HL-60 (cell line): ENCODE data around the gene STH.
"Not testable (repeated sequence)": the region's sequence is repeated elsewhere in the genome, so short reads cannot be mapped to it uniquely, and the experiment has no call there.

ENCODE experiments used
- DNase-seq, 2 experiments: peaks; one replicate each; pipeline ENCODE4 v3.0.0-alpha.2; 2010 to 2020; ENCODE audit warnings: low read depth in 1 of 2, low spot score in 1 of 2
- H3K27ac ChIP-seq: fragments of 250-450 bp; sonication (Bioruptor Pico); replicated peaks from 2 replicates; pipeline ENCODE4 v1.5.1; 2020; ENCODE audit warnings: mild to moderate bottlenecking, moderate library complexity
- H3K27me3 ChIP-seq: fragments of 250-450 bp; sonication (Bioruptor Pico); 2 replicates; pipeline ENCODE4 v1.5.1; 2021; ENCODE audit warnings: mild to moderate bottlenecking, moderate library complexity; ENCODE audit not compliant: insufficient read depth, poor library complexity, severe bottlenecking
- H3K4me3 ChIP-seq: replicated peaks from 2 replicates; pipeline ENCODE4 v1.5.1; 2011; ENCODE audit warnings: mild to moderate bottlenecking, control low read depth, low read length; ENCODE audit not compliant: insufficient read depth
- CTCF ChIP-seq: IDR thresholded peaks from one replicate; pipeline ENCODE4 v1.5.1; 2011; ENCODE audit warnings: low read length, control low read depth, inconsistent platforms; ENCODE audit not compliant: insufficient read depth
- GABPA ChIP-seq: IDR thresholded peaks from 2 replicates; pipeline ENCODE4 v1.6.1; 2012; ENCODE audit warnings: low read depth
- POLR2AphosphoS5 ChIP-seq: IDR thresholded peaks from 2 replicates; pipeline ENCODE4 v1.6.1; 2012; ENCODE audit warnings: low read depth
- REST ChIP-seq: IDR thresholded peaks from 2 replicates; pipeline ENCODE4 v1.6.1; 2012; ENCODE audit warnings: low read depth; ENCODE audit not compliant: insufficient replicate concordance
- SPI1 ChIP-seq: IDR thresholded peaks from 2 replicates; pipeline ENCODE4 v1.6.1; 2012; ENCODE audit warnings: low read depth, mild to moderate bottlenecking, borderline replicate concordance

STH gene

GRCh38 chr17:46013127-46013501 lies 14.1 kb downstream of the STH start:
- H3K4me3 ChIP-seq, result no peak overlapping the region
- TF ChIP-seq SPI1, result no peak
- no peak for TF ChIP-seq GABPA
- H3K27ac ChIP-seq, result no peak overlapping the region
- DNase-seq, result no peak
- H3K27me3 ChIP-seq, result no peaks in the 10 kb centered on the region

DNA sequence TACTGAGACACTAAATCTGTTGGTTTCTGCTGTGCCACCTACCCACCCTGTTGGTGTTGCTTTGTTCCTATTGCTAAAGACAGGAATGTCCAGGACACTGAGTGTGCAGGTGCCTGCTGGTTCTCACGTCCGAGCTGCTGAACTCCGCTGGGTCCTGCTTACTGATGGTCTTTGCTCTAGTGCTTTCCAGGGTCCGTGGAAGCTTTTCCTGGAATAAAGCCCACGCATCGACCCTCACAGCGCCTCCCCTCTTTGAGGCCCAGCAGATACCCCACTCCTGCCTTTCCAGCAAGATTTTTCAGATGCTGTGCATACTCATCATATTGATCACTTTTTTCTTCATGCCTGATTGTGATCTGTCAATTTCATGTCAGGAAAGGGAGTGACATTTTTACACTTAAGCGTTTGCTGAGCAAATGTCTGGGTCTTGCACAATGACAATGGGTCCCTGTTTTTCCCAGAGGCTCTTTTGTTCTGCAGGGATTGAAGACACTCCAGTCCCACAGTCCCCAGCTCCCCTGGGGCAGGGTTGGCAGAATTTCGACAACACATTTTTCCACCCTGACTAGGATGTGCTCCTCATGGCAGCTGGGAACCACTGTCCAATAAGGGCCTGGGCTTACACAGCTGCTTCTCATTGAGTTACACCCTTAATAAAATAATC lies 14.6 kb downstream of the STH start:
- no peak for TF ChIP-seq SPI1
- Histone ChIP-seq H3K4me3 (no peak overlapping the region), H3K27ac (no peak overlapping the region), H3K27me3 (no peaks in the 10 kb centered on the region)
- DNase-seq, result no peak

GRCh38 chr17:46019408-46019925 lies 20.4 kb downstream of the STH start:
- H3K27ac ChIP-seq, H3K27me3 ChIP-seq, H3K4me3 ChIP-seq, DNase-seq: not testable (repeated sequence)

GRCh38 chr17:46020023-46020761 lies 21.1 kb downstream of the STH start:
- no peaks in the 10 kb centered on the region for H3K27me3 ChIP-seq
- no peak overlapping the region for H3K4me3 ChIP-seq
- peak in 1 of 2 experiments; percentile 32 for DNase-seq
- H3K27ac ChIP-seq, result no peak overlapping the region; the same call in 1 of the 2 replicates
- TF ChIP-seq POLR2AphosphoS5 (no peak), SPI1 (peak; percentile 89)

GRCh38 chr17:46020998-46021397 lies 21.9 kb downstream of the STH start:
- H3K27ac ChIP-seq, result no peak overlapping the region
- DNase-seq, result no peak
- no peaks in the 10 kb centered on the region for H3K27me3 ChIP-seq
- TF ChIP-seq GABPA (no peak), POLR2AphosphoS5 (no peak)
- no peak overlapping the region for H3K4me3 ChIP-seq

GRCh38 chr17:46023366-46023765 lies 24.3 kb downstream of the STH start:
- H3K4me3 ChIP-seq, H3K27ac ChIP-seq, H3K27me3 ChIP-seq, DNase-seq: not testable (repeated sequence)

DNA sequence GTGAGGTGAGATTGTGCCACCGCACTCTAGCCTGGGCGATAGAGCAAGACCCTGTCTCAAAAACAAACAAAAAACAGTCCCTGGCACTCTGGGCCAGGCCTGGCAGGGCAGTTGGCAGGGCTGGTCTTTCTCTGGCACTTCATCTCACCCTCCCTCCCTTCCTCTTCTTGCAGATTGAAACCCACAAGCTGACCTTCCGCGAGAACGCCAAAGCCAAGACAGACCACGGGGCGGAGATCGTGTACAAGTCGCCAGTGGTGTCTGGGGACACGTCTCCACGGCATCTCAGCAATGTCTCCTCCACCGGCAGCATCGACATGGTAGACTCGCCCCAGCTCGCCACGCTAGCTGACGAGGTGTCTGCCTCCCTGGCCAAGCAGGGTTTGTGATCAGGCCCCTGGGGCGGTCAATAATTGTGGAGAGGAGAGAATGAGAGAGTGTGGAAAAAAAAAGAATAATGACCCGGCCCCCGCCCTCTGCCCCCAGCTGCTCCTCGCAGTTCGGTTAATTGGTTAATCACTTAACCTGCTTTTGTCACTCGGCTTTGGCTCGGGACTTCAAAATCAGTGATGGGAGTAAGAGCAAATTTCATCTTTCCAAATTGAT lies 24.8 kb downstream of the STH start:
- TF ChIP-seq POLR2AphosphoS5 (no peak), REST (no peak), CTCF (no peak), GABPA (no peak), SPI1 (no peak)
- Histone ChIP-seq H3K27me3 (no peaks in the 10 kb centered on the region), H3K4me3 (no peak overlapping the region), H3K27ac (no peak overlapping the region)
- no peak for DNase-seq
